ENCODE results near the gene PAK1.

Gene PAK1

DNA sequence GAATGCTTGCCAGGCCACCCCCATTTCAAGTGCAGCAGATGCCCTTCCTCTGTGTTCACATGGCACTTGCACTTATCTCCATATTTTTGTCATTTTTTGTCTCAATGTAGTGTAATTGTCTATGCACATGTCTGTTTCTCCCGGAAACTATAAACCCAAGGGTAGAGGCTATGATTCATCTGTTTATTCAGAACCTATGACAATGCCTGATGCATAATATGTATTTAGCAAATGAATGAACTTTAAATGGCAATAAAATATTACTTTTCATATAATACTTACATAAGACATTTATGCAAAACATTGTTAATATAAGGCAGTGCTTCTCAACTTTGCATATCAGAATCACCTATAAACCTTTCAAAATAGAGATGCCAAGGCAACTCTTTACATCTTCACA, 6.7 kb downstream of the PAK1 start:
- no peak overlapping the region for H3K4me3 ChIP-seq (ENCODE audit: low read depth, low read length)
- no peak for DNase-seq
- H3K4me1 ChIP-seq: no peaks in the 10 kb centered on the region
- no peaks in the 10 kb centered on the region for H3K9me3 ChIP-seq
- no peaks in the 10 kb centered on the region for H3K27me3 ChIP-seq
- TF ChIP-seq, protein P1, sequence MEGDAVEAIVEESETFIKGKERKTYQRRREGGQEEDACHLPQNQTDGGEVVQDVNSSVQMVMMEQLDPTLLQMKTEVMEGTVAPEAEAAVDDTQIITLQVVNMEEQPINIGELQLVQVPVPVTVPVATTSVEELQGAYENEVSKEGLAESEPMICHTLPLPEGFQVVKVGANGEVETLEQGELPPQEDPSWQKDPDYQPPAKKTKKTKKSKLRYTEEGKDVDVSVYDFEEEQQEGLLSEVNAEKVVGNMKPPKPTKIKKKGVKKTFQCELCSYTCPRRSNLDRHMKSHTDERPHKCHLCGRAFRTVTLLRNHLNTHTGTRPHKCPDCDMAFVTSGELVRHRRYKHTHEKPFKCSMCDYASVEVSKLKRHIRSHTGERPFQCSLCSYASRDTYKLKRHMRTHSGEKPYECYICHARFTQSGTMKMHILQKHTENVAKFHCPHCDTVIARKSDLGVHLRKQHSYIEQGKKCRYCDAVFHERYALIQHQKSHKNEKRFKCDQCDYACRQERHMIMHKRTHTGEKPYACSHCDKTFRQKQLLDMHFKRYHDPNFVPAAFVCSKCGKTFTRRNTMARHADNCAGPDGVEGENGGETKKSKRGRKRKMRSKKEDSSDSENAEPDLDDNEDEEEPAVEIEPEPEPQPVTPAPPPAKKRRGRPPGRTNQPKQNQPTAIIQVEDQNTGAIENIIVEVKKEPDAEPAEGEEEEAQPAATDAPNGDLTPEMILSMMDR (IDR thresholded peaks at IDR 0.05; ENCODE audit: low read depth, low read length): no peak
- no peaks in the 10 kb centered on the region for H3K36me3 ChIP-seq

DNA sequence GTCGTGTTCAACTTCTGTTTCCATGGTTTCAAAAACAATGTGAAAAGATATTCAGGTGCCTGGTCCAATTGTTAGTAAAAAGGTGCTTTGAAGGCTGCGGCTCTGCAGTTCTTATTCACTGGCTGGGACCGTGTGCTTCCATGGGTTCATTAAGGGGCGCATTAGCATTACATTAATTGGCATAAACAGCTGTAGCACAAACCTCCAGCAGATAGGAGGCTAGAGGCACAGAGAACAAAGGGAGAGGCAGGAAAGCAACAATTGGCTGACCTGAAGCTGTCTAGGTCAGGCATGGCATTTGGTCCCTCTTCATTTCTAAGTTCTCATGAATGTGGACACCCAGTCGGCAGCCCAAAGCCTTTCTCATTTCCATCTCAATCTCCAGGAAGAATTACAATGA, 16.6 kb downstream of the PAK1 start:
- H3K9me3 ChIP-seq: no peaks in the 10 kb centered on the region
- TF ChIP-seq, protein P1 (IDR thresholded peaks at IDR 0.05; ENCODE audit: low read depth, low read length): no peak
- DNase-seq: no peak
- H3K36me3 ChIP-seq: no peaks in the 10 kb centered on the region
- no peaks in the 10 kb centered on the region for H3K4me1 ChIP-seq
- no peaks in the 10 kb centered on the region for H3K27me3 ChIP-seq
- H3K4me3 ChIP-seq (ENCODE audit: low read depth, low read length): no peak overlapping the region

DNA sequence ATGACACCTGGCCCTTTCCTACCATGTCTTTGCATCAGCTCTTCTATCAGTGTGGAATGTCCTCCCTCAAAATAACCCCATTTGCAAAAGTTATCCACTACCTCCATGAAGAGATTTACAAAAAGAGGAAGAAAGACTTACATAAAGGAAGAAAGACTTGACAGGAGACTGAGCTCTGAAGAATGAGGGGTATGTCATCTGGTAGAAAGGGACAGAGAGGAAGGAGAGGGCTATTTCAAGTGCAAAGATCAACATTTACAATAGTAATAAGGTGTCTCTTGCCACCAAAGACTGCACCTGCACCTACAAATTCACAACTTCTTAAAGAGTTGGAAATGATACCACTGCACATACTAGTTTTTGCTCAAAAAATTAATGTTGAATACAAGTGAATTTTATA, 18.2 kb downstream of the PAK1 start:
- H3K27me3 ChIP-seq: no peaks in the 10 kb centered on the region
- TF ChIP-seq, protein P1 (IDR thresholded peaks at IDR 0.05; ENCODE audit: low read depth, low read length): no peak
- no peaks in the 10 kb centered on the region for H3K9me3 ChIP-seq
- H3K36me3 ChIP-seq: no peaks in the 10 kb centered on the region
- H3K4me3 ChIP-seq (ENCODE audit: low read depth, low read length): no peak overlapping the region
- DNase-seq: no peak
- no peaks in the 10 kb centered on the region for H3K4me1 ChIP-seq

DNA sequence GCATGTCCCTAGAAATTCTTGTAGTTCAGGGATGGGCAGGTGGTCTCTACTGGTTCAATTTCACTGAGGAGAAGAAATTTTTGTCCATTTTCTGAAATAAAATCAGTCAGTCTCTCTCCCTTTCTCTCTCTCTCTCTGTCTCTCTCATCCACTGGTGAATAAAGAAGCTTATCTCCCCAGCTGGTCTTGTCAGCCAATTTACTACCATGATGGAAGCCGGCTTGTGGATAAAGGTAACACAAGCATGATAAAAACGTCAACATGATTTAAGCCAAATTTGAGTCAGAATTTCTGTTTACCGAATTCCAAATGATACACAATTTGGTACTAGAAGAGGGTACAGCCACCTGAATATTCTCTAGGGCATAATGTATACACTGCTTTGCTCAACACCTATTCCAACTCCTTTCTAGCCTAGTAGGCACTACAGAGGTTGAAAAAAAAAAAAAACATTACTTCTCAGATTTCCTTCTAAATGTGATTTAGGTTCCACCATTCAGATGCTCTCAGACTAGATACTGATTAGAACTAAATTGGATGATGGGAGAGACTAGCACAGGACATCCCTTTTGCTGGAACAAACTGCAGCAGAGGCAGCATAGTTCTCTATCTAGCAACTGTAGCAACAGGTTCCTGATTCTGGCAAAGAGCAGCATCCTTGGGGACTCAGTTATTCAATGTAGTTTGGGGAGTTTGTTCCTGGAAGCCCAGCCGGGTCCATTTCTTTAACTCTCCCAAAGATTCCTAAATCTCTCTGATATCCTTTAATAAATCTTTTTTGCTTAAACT, 18.8 kb downstream of the PAK1 start:
- Histone ChIP-seq H3K4me1 (no peaks in the 10 kb centered on the region), H3K27me3 (no peaks in the 10 kb centered on the region), H3K4me3 (ENCODE audit: low read depth, low read length) (no peak overlapping the region), H3K9me3 (no peaks in the 10 kb centered on the region), H3K36me3 (no peaks in the 10 kb centered on the region)
- TF ChIP-seq, protein P1 (IDR thresholded peaks at IDR 0.05; ENCODE audit: low read depth, low read length): no peak
- DNase-seq: no peak

DNA sequence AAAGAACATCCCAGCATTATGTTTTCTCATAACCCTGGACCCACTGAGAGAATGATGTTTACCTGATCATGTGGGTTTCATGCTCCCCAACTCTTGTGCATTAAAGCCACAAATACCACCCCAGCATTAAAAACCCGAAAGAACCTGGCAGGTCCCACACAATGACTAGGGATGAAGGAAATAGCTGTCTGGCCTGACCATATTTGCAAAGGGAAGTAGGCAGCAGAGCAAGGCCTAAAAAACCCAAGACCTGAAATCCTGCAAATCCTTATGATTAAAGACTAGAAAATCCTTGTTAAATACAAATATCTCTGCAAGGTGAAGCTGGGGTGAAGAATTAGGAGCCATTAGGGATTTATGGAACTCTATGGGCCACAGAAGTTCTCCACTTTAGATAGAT, 23.7 kb downstream of the PAK1 start:
- no peak for DNase-seq
- Histone ChIP-seq H3K27me3 (no peaks in the 10 kb centered on the region), H3K9me3 (no peaks in the 10 kb centered on the region), H3K36me3 (no peaks in the 10 kb centered on the region), H3K4me3 (ENCODE audit: low read depth, low read length) (no peak overlapping the region), H3K4me1 (no peaks in the 10 kb centered on the region)
- TF ChIP-seq, protein P1 (IDR thresholded peaks at IDR 0.05; ENCODE audit: low read depth, low read length): no peak

DNA sequence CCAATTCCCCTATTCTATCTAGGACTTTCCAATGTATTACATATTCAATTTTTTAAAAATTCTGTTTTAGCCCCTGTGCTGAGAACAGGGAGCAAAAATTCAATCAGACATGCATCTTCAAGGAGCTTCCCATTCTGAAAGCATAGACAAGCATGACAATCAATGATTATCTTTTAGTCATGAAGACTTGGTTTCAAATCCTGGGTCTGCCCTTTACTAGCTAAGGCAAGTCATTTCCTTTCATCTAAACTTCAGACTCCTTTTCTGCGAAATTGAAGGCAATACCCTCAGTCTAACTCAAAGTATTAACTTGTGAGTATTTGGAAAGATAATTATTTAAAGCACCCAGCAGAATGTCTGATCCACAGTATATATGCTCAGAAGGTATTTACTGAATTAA, 24.1 kb downstream of the PAK1 start:
- Histone ChIP-seq H3K4me1 (no peaks in the 10 kb centered on the region), H3K4me3 (ENCODE audit: low read depth, low read length) (no peak overlapping the region), H3K27me3 (no peaks in the 10 kb centered on the region), H3K36me3 (no peaks in the 10 kb centered on the region), H3K9me3 (no peaks in the 10 kb centered on the region)
- DNase-seq: no peak
- TF ChIP-seq, protein P1 (IDR thresholded peaks at IDR 0.05; ENCODE audit: low read depth, low read length): no peak

All from BE2C (cell line).